ENCODE measurements around the gene HTR7.

DNA sequence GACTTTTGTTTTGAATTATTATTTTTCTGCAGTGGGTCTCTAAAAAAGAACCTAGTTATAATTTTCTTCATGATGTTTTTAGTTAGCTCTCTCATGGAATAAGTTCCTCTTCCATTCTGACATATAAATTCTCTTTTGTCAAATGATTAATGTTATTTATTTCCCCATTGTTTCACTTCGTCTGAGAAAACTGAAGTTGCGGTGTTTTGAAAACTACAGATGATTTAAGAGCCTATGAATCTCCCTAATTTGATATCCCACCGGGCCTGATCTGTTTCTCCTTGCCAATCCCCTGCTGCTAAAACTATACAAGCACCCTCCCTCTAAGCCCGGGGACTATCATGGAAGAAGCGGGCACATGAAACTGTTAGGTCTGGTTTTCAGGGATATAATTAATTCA, 41.4 kb downstream of the HTR7 start:
- TF ChIP-seq, protein P1, sequence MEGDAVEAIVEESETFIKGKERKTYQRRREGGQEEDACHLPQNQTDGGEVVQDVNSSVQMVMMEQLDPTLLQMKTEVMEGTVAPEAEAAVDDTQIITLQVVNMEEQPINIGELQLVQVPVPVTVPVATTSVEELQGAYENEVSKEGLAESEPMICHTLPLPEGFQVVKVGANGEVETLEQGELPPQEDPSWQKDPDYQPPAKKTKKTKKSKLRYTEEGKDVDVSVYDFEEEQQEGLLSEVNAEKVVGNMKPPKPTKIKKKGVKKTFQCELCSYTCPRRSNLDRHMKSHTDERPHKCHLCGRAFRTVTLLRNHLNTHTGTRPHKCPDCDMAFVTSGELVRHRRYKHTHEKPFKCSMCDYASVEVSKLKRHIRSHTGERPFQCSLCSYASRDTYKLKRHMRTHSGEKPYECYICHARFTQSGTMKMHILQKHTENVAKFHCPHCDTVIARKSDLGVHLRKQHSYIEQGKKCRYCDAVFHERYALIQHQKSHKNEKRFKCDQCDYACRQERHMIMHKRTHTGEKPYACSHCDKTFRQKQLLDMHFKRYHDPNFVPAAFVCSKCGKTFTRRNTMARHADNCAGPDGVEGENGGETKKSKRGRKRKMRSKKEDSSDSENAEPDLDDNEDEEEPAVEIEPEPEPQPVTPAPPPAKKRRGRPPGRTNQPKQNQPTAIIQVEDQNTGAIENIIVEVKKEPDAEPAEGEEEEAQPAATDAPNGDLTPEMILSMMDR (IDR thresholded peaks at IDR 0.05 in 8 of 11, conservative IDR thresholded peaks at IDR 0.05 in 3 of 11): no peak
- no peak for TF ChIP-seq POLR2A (IDR thresholded peaks at IDR 0.05)
